ENCODE data around the gene SH3RF2.

GRCh38 chr5:145946112-145946861 is 9.9 kb downstream of the SH3RF2 start:
- TF ChIP-seq EZH2 (IDR thresholded peaks at IDR 0.05; ENCODE audit: borderline replicate concordance, low read length) (no peak), CTCF (IDR thresholded peaks at IDR 0.05; ENCODE audit: low read length) (no peak)

Data from OCI-LY1 (cell line).